UCSD-AML1 (cell line): ENCODE data around the gene FMNL3.

ENCODE experiments used
- DNase-seq: peaks from one replicate; lab custom pipeline; 2025; ENCODE audit not compliant: unreplicated experiment; lab: John Stamatoyannopoulos, UW

The FMNL3 gene

GRCh38 chr12:49655595-49656236, 51.5 kb downstream of the FMNL3 start:
- DNase-seq, result no peak

- DNase-seq, result no peak
Observed at GRCh38 chr12:49654715-49655114, 52.5 kb downstream of the FMNL3 start.

- no peak for DNase-seq
Observed at GRCh38 chr12:49652921-49653520, 54.2 kb downstream of the FMNL3 start.

GRCh38 chr12:49651855-49652254, 55.4 kb downstream of the FMNL3 start:
- DNase-seq, result no peak

- DNase-seq, result no peak
Observed at GRCh38 chr12:49649892-49650291, 57.3 kb downstream of the FMNL3 start.

GRCh38 chr12:49649445-49649844, 57.8 kb downstream of the FMNL3 start:
- DNase-seq, result no peak

- no peak for DNase-seq
Observed at GRCh38 chr12:49648712-49649003, 58.5 kb downstream of the FMNL3 start.

GRCh38 chr12:49647827-49648711, 59.1 kb downstream of the FMNL3 start:
- no peak for DNase-seq

GRCh38 chr12:49646871-49647654, 60.1 kb downstream of the FMNL3 start:
- no peak for DNase-seq

- DNase-seq, result no peak
Observed at GRCh38 chr12:49646331-49646830, 60.8 kb downstream of the FMNL3 start.

- DNase-seq, result no peak
Observed at GRCh38 chr12:49645146-49646039, 61.8 kb downstream of the FMNL3 start.

- DNase-seq, result peak; percentile 71
Observed at GRCh38 chr12:49644620-49644994, 62.6 kb downstream of the FMNL3 start.

- DNase-seq, result no peak
Observed at GRCh38 chr12:49643961-49644619, 63.1 kb downstream of the FMNL3 start.

- no peak for DNase-seq
Observed at GRCh38 chr12:49643135-49643534, 64.1 kb downstream of the FMNL3 start.

- no peak for DNase-seq
Observed at GRCh38 chr12:49642370-49642802, 64.8 kb downstream of the FMNL3 start.

GRCh38 chr12:49641748-49642369, 65.3 kb downstream of the FMNL3 start:
- no peak for DNase-seq

GRCh38 chr12:49636979-49637755, 70.0 kb downstream of the FMNL3 start:
- peak; percentile 58 for DNase-seq

- no peak for DNase-seq
Observed at GRCh38 chr12:49636574-49636973, 70.6 kb downstream of the FMNL3 start.
